GM21526 (cell line): ENCODE results near the gene CD244.
"Not testable (repeated sequence)": the region's sequence is repeated elsewhere in the genome, so short reads cannot be mapped to it uniquely, and the experiment has no call there.

Experiments used
- ATAC-seq: cut with Tn5 transposase; IDR thresholded peaks from one replicate; pipeline ENCODE4 v1.9.1; 2021; ENCODE audit warnings: moderate library complexity; ENCODE audit not compliant: unreplicated experiment, low FRiP score

Gene CD244

GRCh38 chr1:160862203-160863060, at the start of gene CD244:
Gene CD244, minus strand, starts transcription at chr1:160862887. Its CDS starts 210 bp downstream, at chr1:160862677.
- no peak for ATAC-seq

- ATAC-seq, result no peak
Observed at GRCh38 chr1:160911925-160912324, 49.2 kb upstream of the CD244 start.

- ATAC-seq, result no peak
Observed at GRCh38 chr1:160911441-160911840, 48.8 kb upstream of the CD244 start.

GRCh38 chr1:160910170-160910750, 47.6 kb upstream of the CD244 start:
- ATAC-seq, result no peak

- no peak for ATAC-seq
Observed at GRCh38 chr1:160907976-160908375, 45.3 kb upstream of the CD244 start.

GRCh38 chr1:160905617-160905989, 42.9 kb upstream of the CD244 start:
- no peak for ATAC-seq

GRCh38 chr1:160904783-160905616, 42.3 kb upstream of the CD244 start:
- no peak for ATAC-seq

- not testable (repeated sequence) for ATAC-seq
Observed at GRCh38 chr1:160902251-160902650, 39.6 kb upstream of the CD244 start.

- ATAC-seq, result no peak
Observed at GRCh38 chr1:160901768-160902167, 39.1 kb upstream of the CD244 start.

- ATAC-seq, result not testable (repeated sequence)
Observed at GRCh38 chr1:160900683-160901082, 38.0 kb upstream of the CD244 start.

- not testable (repeated sequence) for ATAC-seq
Observed at GRCh38 chr1:160894368-160895135, 31.9 kb upstream of the CD244 start.

GRCh38 chr1:160891474-160891873, 28.8 kb upstream of the CD244 start:
- no peak for ATAC-seq

- ATAC-seq, result no peak
Observed at GRCh38 chr1:160888926-160889325, 26.2 kb upstream of the CD244 start.

- ATAC-seq, result no peak
Observed at GRCh38 chr1:160887071-160887470, 24.4 kb upstream of the CD244 start.

GRCh38 chr1:160885042-160885441, 22.4 kb upstream of the CD244 start, which contains the start of gene ITLN1:
Gene ITLN1, minus strand, starts transcription at chr1:160885180. Its CDS starts 303 bp downstream, at chr1:160884877.
- no peak for ATAC-seq

GRCh38 chr1:160884579-160884978, 21.9 kb upstream of the CD244 start:
- no peak for ATAC-seq

- ATAC-seq, result no peak
Observed at GRCh38 chr1:160883581-160884513, 21.2 kb upstream of the CD244 start.

- no peak for ATAC-seq
Observed at GRCh38 chr1:160882582-160882981, 19.9 kb upstream of the CD244 start.

- ATAC-seq, result not testable (repeated sequence)
Observed at GRCh38 chr1:160881264-160881663, 18.6 kb upstream of the CD244 start.
